ENCODE data around the gene VEPH1.

- TF ChIP-seq CTCF (IDR thresholded peaks at IDR 0.05) (no peak), POLR2A (IDR thresholded peaks at IDR 0.05) (no peak)
These were observed 254.4 kb downstream of the VEPH1 start for GRCh38 chr3:157248590-157249422.
